KG1 (cell line): ENCODE results near the gene TJP1.
"Not testable (repeated sequence)": the region's sequence is repeated elsewhere in the genome, so short reads cannot be mapped to it uniquely, and the experiment has no call there.

Source experiments
- DNase-seq: peaks from one replicate; lab custom pipeline; 2025; lab: John Stamatoyannopoulos, UW

TJP1 gene

GRCh38 chr15:29753506-29753905, 68.8 kb downstream of the TJP1 start:
- DNase-seq: no peak

- DNase-seq: no peak
Observed at GRCh38 chr15:29750754-29751153, 71.5 kb downstream of the TJP1 start.

- DNase-seq: no peak
Observed at GRCh38 chr15:29749365-29750086, 72.7 kb downstream of the TJP1 start.

- DNase-seq: no peak
Observed at GRCh38 chr15:29747837-29748417, 74.3 kb downstream of the TJP1 start.

- DNase-seq: no peak
Observed at GRCh38 chr15:29743475-29743874, 78.8 kb downstream of the TJP1 start.

- no peak for DNase-seq
Observed at GRCh38 chr15:29740692-29741311, 81.5 kb downstream of the TJP1 start.

- no peak for DNase-seq
Observed at GRCh38 chr15:29736744-29737020, 85.6 kb downstream of the TJP1 start.

GRCh38 chr15:29736012-29736743, 86.1 kb downstream of the TJP1 start:
- no peak for DNase-seq

GRCh38 chr15:29734917-29735572, 87.2 kb downstream of the TJP1 start:
- DNase-seq: no peak

GRCh38 chr15:29731865-29732264, 90.4 kb downstream of the TJP1 start:
- no peak for DNase-seq

GRCh38 chr15:29730471-29730870, 91.8 kb downstream of the TJP1 start:
- DNase-seq: not testable (repeated sequence)

GRCh38 chr15:29728418-29728817, 93.8 kb downstream of the TJP1 start:
- DNase-seq: no peak

- DNase-seq: no peak
Observed at GRCh38 chr15:29727871-29728270, 94.4 kb downstream of the TJP1 start.

- no peak for DNase-seq
Observed at GRCh38 chr15:29726553-29726952, 95.7 kb downstream of the TJP1 start.

GRCh38 chr15:29724026-29724425, 98.2 kb downstream of the TJP1 start:
- no peak for DNase-seq

- DNase-seq: no peak
Observed at GRCh38 chr15:29713784-29714183, 108.5 kb downstream of the TJP1 start.

GRCh38 chr15:29712149-29712885, 110.0 kb downstream of the TJP1 start:
- DNase-seq: no peak

- DNase-seq: no peak
Observed at GRCh38 chr15:29711531-29711930, 110.7 kb downstream of the TJP1 start.

GRCh38 chr15:29708519-29708918, 113.7 kb downstream of the TJP1 start:
- DNase-seq: no peak

GRCh38 chr15:29704950-29705597, 117.2 kb downstream of the TJP1 start:
- DNase-seq: no peak

GRCh38 chr15:29701151-29701550, 121.1 kb downstream of the TJP1 start:
- no peak for DNase-seq
